VCaP (cell line): ENCODE data around the gene CEBPE.
A peak's percentile ranks its signal among the peaks of the same experiment; 100 is the strongest.

Experiments used
- H3K27ac ChIP-seq: fragments of 450-650 bp; 2 replicates; pipeline ENCODE4 v1.5.1; 2017
- TF ChIP-seq, protein P1 (sequence below): fragments of 450-650 bp; conservative IDR thresholded peaks from 2 replicates; pipeline ENCODE4 v1.5.1; 2017; ENCODE audit warnings: mild to moderate bottlenecking, moderate library complexity

The CEBPE gene

DNA sequence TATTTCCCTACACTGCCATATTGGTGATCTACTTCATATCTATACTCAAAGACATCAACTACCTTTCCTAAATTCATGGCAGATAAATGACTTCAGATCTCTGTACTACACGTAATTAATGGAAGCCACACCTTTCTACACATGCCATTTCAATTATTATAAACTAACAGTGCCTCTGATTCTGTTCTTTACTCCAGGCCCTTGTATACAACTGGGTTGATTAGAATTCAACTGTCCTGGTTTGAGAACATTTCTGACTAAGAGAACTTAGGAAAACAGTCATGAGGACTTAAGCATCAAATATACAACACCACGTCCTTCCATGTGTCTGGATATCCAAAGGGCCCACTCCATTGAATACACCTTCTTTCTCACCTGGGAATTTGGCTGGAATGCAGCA lies 26.0 kb downstream of the CEBPE start:
- no peak overlapping the region; the same call in 1 of the 2 replicates for H3K27ac ChIP-seq
- TF ChIP-seq, protein P1, sequence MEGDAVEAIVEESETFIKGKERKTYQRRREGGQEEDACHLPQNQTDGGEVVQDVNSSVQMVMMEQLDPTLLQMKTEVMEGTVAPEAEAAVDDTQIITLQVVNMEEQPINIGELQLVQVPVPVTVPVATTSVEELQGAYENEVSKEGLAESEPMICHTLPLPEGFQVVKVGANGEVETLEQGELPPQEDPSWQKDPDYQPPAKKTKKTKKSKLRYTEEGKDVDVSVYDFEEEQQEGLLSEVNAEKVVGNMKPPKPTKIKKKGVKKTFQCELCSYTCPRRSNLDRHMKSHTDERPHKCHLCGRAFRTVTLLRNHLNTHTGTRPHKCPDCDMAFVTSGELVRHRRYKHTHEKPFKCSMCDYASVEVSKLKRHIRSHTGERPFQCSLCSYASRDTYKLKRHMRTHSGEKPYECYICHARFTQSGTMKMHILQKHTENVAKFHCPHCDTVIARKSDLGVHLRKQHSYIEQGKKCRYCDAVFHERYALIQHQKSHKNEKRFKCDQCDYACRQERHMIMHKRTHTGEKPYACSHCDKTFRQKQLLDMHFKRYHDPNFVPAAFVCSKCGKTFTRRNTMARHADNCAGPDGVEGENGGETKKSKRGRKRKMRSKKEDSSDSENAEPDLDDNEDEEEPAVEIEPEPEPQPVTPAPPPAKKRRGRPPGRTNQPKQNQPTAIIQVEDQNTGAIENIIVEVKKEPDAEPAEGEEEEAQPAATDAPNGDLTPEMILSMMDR, result no peak

DNA sequence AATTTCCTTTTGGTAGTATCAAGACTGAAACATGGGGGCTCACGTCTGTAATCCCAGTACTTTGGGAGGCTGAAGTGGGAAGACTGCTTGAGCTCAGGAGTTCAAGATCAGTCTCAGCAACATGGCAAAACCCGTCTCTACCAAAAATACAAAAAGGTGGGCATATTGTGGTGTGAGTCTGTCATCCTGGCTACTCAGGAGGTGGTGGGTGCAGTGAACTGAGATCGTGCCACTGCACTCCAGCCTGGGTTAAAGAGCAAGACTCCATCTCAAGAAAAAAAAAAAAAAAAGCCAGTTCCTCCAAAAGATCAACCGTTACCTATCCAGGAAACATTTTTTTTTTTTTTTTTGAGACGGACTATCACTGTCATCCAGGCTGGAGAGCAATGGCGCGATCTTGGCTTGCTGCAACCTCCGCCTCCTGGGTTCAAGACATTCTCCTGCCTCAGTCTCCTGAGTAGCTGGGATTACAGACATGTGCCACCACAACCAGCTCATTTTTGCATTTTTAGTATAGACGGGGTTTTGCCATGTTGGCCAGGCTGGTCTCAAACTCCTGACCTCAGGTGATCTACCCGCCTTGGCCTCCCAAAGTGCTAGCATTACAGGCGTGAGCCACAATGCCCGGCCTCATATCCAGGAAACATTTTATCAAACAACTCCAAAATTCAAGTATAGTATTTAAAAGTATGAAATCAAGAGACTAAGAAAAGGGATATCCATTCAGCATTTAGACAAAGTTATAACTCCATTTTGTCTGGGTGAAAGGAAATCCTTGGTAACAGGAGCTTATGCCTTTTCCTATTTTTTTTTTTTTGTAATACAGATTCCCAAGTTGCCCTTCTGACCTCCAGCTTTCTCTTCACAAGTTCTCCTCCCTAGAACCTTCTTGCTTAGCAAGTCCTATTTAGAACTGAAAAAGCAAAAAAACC lies 27.5 kb downstream of the CEBPE start:
- TF ChIP-seq, protein P1, result no peak
- H3K27ac ChIP-seq, result peak overlapping the region; percentile 45

DNA sequence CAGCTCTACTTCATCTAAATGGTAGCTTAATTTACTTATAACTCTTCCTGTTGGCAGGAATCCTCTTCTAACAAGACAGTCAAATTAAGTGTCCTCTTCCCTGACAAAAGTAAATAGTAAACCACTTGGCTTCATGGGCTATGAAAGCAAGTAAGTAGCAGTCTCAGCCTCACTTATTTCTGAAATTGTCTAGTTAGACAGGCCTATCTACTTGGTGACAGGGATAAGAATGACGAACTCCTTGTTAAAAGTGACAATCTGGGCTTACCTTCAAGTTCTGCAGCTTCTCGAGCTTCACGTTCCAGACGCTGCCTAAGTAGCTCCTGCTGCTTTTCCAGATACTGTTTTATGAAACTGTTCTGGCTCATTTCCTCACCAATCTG lies 28.8 kb downstream of the CEBPE start:
- H3K27ac ChIP-seq, result peak overlapping the region; percentile 45
- TF ChIP-seq, protein P1, result no peak

DNA sequence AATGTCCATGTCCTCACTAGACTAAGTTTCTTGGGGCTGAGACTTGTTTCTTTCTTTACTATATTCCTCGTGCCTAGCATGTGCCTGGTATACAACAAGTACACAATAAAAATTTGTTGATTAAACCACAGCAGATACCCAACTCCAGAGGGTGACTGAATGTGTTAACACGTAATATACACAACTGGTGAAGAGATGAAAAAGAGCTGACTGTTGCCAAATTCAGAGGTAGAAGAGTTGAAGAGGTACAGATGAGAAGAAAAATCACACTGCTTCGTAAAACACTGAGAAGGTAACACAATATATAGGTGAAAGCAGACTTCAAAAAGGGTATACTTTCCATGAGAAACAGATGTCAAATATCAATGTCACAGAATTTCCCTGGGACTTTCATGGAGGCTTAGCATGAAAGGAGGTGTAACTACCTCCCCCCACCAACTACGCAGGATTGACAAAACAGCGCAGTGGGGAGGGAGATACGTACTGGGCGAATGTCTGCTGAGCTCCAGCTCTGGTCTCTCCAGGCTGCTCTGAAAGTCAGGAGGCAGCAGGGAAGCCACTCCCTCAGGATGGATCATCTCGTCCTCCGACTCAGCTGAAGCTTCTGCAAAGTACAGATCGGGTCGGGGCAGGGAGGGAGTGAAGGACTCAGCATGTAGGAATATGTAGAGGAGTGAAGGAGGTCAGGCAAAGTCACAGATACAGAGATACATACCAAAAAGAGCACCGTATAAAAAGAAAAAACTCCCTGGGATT lies 29.4 kb downstream of the CEBPE start:
- H3K27ac ChIP-seq, result peak overlapping the region; percentile 45
- TF ChIP-seq, protein P1, result no peak

DNA sequence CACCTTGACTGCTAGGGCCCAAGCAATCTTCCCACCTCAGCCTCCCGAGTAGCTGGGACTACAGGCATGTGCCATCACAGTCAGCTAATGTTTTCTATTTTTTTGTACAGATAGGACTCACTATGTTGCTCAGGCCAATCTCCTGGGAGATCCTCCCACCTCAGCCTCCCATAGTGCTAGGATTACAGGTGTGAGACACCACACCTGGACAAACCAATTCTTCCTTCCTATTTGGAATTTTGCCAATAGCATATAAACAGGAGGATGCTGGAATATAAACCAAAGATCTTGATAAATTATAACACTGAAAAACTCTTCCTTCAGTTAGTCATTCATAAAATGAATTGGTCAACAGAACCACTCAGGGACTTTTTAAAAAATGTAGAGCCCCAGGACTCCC lies 32.5 kb downstream of the CEBPE start:
- TF ChIP-seq, protein P1, result no peak
- H3K27ac ChIP-seq, result 0 out of 2 replicates have a peak overlapping the region, but pooled peaks have one; percentile 6

DNA sequence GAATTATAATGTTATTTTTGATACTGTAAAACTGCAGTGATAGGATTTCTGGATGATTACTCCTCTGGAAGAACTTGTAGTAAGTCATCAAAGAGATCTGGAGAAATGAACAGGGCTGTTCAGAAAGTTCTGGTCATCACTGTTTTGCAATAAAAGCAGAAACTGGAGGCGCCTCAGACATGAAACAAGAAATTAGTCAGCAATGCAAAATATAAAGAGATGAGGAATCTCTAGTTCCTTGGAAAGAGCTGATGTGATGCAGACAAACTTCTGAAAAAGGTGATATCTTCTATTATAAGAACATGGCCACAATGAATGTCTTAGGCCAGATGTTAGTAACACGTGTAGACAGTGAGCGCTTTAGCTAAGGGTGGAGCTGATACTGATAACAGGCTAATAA lies 33.6 kb downstream of the CEBPE start:
- TF ChIP-seq, protein P1, result no peak
- H3K27ac ChIP-seq, result no peak overlapping the region

DNA sequence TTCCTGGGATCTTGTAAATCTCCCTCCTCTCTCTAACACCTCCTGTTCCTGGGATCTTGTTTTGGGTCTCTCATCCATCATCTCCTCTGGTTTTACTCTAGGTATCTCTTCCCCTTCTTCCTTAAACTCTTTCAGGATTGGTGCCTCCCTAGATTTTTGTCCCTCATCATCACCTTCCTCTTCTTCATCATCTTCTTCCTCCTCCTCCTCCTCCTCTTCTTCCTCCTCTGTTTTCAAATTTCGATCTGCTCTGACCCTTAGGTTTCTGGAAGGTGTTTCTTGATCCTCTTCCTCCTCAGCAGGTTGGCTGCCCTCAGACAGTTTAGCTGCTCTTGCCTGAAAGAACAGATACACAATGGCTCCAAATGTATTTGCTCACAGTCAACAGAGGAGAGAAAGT lies 38.6 kb downstream of the CEBPE start:
- TF ChIP-seq, protein P1, result no peak
- H3K27ac ChIP-seq, result no peak overlapping the region
